LNCAP (cell line): ENCODE data around the gene COMP.

ENCODE experiments used
- CTCF ChIP-seq: fragments of 450-650 bp; IDR thresholded peaks from 2 replicates; pipeline ENCODE4 v1.5.1; 2017; ENCODE audit warnings: mild to moderate bottlenecking

Gene COMP

GRCh38 chr19:18793144-18794028 lies 2.3 kb upstream of the COMP start:
- TF ChIP-seq CTCF, result no peak

- no peak for TF ChIP-seq CTCF
Observed at GRCh38 chr19:18792661-18793060, 1.6 kb upstream of the COMP start.

- TF ChIP-seq CTCF, result no peak
Observed at GRCh38 chr19:18791315-18791678, 192 bp upstream of the COMP start.

GRCh38 chr19:18789883-18790565 lies 1.1 kb downstream of the COMP start:
- no peak for TF ChIP-seq CTCF

- TF ChIP-seq CTCF, result no peak
Observed at GRCh38 chr19:18789422-18789869, 1.7 kb downstream of the COMP start.

- TF ChIP-seq CTCF, result no peak
Observed at GRCh38 chr19:18788529-18789421, 2.3 kb downstream of the COMP start.
